Common myeloid progenitor, CD34-positive (primary cell): ENCODE measurements around the gene KRTAP29-1.
A peak's percentile ranks its signal among the peaks of the same experiment; 100 is the strongest.

Experiments used
- CTCF ChIA-PET: fragments of 350-600 bp; sonication (Branson Sonifier 250); formaldehyde crosslinking; loops from one replicate; lab custom pipeline; 2021; ENCODE audit warnings: antibody characterized with exemption; lab: Charles Lee
- POLR2A ChIA-PET: fragments of 350-600 bp; sonication (Branson Sonifier 250); formaldehyde crosslinking; loops from one replicate; lab custom pipeline; 2021; ENCODE audit warnings: antibody characterized with exemption; lab: Charles Lee
- DNase-seq, 3 donors: peaks; one replicate each; pipeline versions ENCODE4 v3.0.0 to v3.0.0-alpha.2; 2013
- H3K27ac ChIP-seq, 2 experiments: 1 replicate in 1 of 2; 2 replicates in 1 of 2; pipeline ENCODE4 v1.7.0; 2013; ENCODE audit warnings: inconsistent platforms in 2 of 2, low read length in 2 of 2, mild to moderate bottlenecking in 2 of 2, low read depth in 1 of 2, moderate library complexity in 1 of 2; ENCODE audit not compliant: severe bottlenecking in 2 of 2, insufficient read depth in 1 of 2, poor library complexity in 1 of 2
- H3K27me3 ChIP-seq, 5 experiments: replicated peaks in 2 of 5; 1 replicate in 3 of 5; 2 replicates in 2 of 5; pipeline versions ENCODE4 v1.6.1 to v1.7.0; 2013; ENCODE audit warnings: low read length in 4 of 5, mild to moderate bottlenecking in 2 of 5, moderate library complexity in 2 of 5, inconsistent platforms in 1 of 5; ENCODE audit not compliant: insufficient read depth in 5 of 5, control insufficient read depth in 4 of 5
- H3K36me3 ChIP-seq, 4 experiments: 1 replicate in 2 of 4; 2 replicates in 2 of 4; pipeline versions ENCODE4 v1.6.1 to v1.7.0; 2013; ENCODE audit warnings: low read length in 3 of 4, control low read depth in 1 of 4, mild to moderate bottlenecking in 1 of 4; ENCODE audit not compliant: control insufficient read depth in 4 of 4, insufficient read depth in 4 of 4
- H3K4me1 ChIP-seq, 4 experiments: 1 replicate in 3 of 4; 2 replicates in 1 of 4; pipeline versions ENCODE4 v1.6.1 to v1.7.1; 2013; ENCODE audit warnings: low read length in 3 of 4, mild to moderate bottlenecking in 3 of 4, control low read depth in 1 of 4, inconsistent platforms in 1 of 4, moderate library complexity in 1 of 4; ENCODE audit not compliant: control insufficient read depth in 4 of 4, insufficient read depth in 4 of 4; ENCODE audit errors: control extremely low read depth in 1 of 4
- H3K4me3 ChIP-seq, 7 experiments: 1 replicate in 4 of 7; 2 replicates in 3 of 7; pipeline versions ENCODE4 v1.5.1 to v1.7.0; 2013; ENCODE audit warnings: mild to moderate bottlenecking in 7 of 7, low read length in 6 of 7, moderate library complexity in 6 of 7, inconsistent platforms in 2 of 7, low read depth in 2 of 7, control low read depth in 1 of 7; ENCODE audit not compliant: insufficient read depth in 4 of 7, control insufficient read depth in 1 of 7; ENCODE audit errors: extremely low read depth in 1 of 7
- H3K9me3 ChIP-seq, 5 experiments: 1 replicate in 4 of 5; 2 replicates in 1 of 5; pipeline versions ENCODE4 v1.6.1 to v1.7.1; 2013; ENCODE audit warnings: low read length in 4 of 5, mild to moderate bottlenecking in 2 of 5, inconsistent platforms in 1 of 5, low read depth in 1 of 5, moderate library complexity in 1 of 5; ENCODE audit not compliant: control insufficient read depth in 4 of 5, insufficient read depth in 2 of 5; ENCODE audit errors: control extremely low read depth in 1 of 5
- WGBS: methylation state at CpG from one replicate; pipeline ENCODE4 v1.1.5; 2013; ENCODE audit not compliant: insufficient coverage; 5-methylcytosine and 5-hydroxymethylcytosine counted together

The KRTAP29-1 gene

DNA sequence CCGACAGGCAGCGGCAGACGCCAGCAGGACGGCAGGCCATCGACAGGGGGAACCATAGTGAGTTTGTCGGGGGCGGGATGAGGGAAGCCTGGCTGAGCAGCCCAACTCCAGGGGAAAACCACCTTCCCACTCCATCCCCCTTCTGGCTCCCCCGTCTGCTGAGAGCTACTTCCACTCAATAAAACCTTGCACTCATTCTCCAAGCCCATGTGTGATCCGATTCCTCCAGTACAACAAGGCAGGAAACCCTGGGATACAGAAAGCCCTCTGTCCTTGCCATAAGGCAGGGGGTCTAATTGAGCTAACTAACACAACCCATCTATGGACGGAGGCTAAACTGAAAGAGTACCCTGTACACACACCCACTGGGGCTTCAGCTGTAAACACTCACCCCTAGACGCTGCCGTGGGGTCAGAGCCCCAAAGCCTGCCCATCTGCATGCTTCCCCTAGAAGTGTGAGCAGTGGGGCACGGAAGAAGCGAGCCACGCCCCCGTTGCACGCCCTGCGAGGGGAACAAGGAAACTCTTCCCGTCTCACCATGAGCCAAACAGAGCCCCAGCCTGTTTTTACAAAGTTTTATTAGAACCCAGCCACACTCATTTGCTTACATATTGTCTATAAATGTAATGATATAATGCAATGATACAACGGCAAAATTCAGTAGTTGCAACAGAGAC, 4.1 kb downstream of the KRTAP29-1 start:
- no peak for DNase-seq
- POLR2A ChIA-PET: no interaction called here
- H3K27me3 ChIP-seq: no peaks in the 10 kb centered on the region
- CTCF ChIA-PET: interaction anchor here (0.7 kb wide), 1 partner anchor 10 kb away, joined by 3 read pairs; no protein-coding TSS in a partner anchor
- no peak overlapping the region for H3K27ac ChIP-seq
- H3K4me1 ChIP-seq: peaks cover 0 to 19% (median 3%) of the 10 kb centered on the region in 4 experiments
- H3K9me3 ChIP-seq: no peaks in the 10 kb centered on the region
- no peaks in the 10 kb centered on the region for H3K36me3 ChIP-seq
- no peak overlapping the region for H3K4me3 ChIP-seq
- WGBS: 93% methylated on average over 16 of the region's 20 CpGs

DNA sequence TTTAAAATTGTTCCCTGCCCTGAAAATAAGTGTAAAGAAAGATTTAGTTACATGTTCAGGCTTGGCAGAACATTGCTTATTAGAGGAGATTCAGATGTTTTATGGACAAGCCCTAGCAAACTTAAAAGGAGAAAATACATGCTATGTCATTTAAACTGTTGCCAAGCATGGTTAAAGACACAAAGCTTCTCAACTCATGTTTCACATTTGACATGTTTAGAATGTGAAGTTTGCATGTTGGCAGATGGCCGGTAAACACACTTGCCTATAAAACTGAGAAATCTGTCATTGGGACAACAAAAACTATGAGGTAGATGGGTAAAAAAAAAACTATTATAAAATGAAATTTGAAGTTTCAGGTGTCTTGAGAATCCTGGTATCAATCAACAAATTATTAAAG, 5.8 kb downstream of the KRTAP29-1 start:
- no peak overlapping the region for H3K27ac ChIP-seq
- H3K4me1 ChIP-seq: peaks cover 0 to 7% (median 2%) of the 10 kb centered on the region in 4 experiments
- H3K36me3 ChIP-seq: no peaks in the 10 kb centered on the region
- CTCF ChIA-PET: no interaction called here
- H3K27me3 ChIP-seq: no peaks in the 10 kb centered on the region
- 100% methylated on average over 1 of the region's 1 CpG for WGBS
- DNase-seq: no peak
- H3K9me3 ChIP-seq: no peaks in the 10 kb centered on the region
- no peak overlapping the region for H3K4me3 ChIP-seq
- POLR2A ChIA-PET: no interaction called here

DNA sequence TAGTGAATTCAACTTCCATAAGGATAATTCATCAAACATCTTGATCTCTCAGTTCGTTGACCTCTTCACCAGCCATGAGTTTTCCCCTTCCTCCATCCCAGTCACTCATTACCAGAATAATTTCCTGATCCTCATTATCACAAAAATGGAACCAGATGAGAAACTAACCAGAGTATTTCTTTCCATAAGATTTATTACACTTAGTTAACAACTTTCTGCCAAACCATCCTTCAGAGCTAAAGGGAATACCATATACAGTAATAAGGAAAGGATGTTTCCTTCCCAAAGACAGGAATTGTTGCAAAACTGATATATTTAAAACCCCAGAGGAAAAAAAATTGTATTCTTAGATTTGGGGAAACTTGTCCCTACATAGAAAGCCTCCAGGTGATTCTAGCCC, 8.6 kb downstream of the KRTAP29-1 start:
- Histone ChIP-seq H3K27me3 (no peaks in the 10 kb centered on the region), H3K4me1 (no peaks in the 10 kb centered on the region), H3K36me3 (no peaks in the 10 kb centered on the region), H3K4me3 (no peak overlapping the region), H3K9me3 (no peaks in the 10 kb centered on the region), H3K27ac (no peak overlapping the region)
- WGBS: 77% methylated on average over 1 of the region's 1 CpG
- ChIA-PET CTCF (no interaction called here), POLR2A (no interaction called here)
- no peak for DNase-seq

DNA sequence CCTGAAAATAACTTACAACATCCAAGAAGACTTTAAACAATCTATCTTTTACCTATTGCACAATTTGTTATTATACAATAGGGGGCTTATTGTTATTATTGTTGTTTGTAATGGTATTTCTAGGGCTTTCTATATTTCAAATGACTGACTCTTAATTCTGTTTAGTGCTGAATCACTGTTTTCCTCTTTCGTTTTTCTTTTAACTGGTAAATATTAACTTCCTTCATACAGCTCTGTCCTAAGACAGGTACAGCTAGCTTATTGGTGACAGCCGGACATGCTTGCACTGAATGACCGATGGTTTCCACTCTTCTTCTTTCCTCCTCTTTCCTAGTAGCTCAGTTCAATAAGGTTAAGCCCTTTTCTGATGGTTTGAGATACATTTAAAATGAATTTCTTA, 15.6 kb downstream of the KRTAP29-1 start:
- no peak overlapping the region for H3K27ac ChIP-seq
- ChIA-PET POLR2A (no interaction called here), CTCF (no interaction called here)
- no peaks in the 10 kb centered on the region for H3K9me3 ChIP-seq
- DNase-seq: peak in 2 of 3 donors; percentile 20 to 45
- no peaks in the 10 kb centered on the region for H3K36me3 ChIP-seq
- H3K4me1 ChIP-seq: peaks cover 0 to 32% (median 8%) of the 10 kb centered on the region in 4 experiments
- 0% methylated on average over 1 of the region's 3 CpGs for WGBS
- no peaks in the 10 kb centered on the region for H3K27me3 ChIP-seq
- no peak overlapping the region for H3K4me3 ChIP-seq

DNA sequence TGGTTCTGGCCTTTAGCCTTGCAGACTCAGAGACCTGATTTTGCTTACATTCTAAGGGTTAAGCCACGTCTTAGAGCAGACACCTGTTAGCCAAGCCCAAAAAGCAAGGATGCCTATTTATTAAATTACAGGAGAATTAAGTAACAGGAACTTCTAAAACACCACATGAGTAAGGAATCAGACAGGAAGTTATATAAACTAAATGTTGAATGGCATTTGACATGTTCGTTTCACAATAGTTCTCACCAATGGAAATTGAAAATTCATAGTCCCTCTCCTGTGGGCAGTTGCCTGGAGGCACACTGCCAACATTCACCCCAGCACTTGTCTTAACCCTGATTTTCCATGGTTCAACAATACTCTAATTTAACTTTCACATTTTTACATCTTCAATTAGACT, 18.1 kb downstream of the KRTAP29-1 start:
- peak in 2 of 3 donors; percentile 56 to 75 for DNase-seq
- H3K36me3 ChIP-seq: no peaks in the 10 kb centered on the region
- H3K27ac ChIP-seq: no peak overlapping the region
- peak overlapping the region in 1 of 7 experiments; percentile 17 for H3K4me3 ChIP-seq
- ChIA-PET CTCF (no interaction called here), POLR2A (no interaction called here)
- peaks cover 0 to 32% (median 8%) of the 10 kb centered on the region in 4 experiments for H3K4me1 ChIP-seq
- H3K9me3 ChIP-seq: no peaks in the 10 kb centered on the region
- H3K27me3 ChIP-seq: no peaks in the 10 kb centered on the region
- 0% methylated on average over 1 of the region's 2 CpGs for WGBS

DNA sequence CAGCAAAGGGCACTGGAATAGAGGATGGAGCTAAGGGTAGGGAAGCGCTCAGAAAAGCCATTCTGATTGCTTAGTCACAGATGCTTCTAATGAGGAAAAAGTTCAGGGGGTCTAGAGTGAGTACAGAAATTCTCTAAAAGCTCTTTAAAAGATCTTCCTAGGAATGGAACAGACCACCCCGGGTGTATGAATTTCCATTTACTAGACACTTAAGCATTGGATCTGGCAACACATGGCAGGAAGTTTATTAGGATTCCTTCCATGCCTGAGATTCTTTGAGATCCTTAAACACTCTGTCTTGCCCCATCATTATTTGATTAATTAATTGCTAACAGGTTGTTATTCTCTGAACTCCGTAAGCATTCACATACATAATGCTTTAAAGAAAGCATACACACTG, 18.6 kb downstream of the KRTAP29-1 start:
- POLR2A ChIA-PET: no interaction called here

DNA sequence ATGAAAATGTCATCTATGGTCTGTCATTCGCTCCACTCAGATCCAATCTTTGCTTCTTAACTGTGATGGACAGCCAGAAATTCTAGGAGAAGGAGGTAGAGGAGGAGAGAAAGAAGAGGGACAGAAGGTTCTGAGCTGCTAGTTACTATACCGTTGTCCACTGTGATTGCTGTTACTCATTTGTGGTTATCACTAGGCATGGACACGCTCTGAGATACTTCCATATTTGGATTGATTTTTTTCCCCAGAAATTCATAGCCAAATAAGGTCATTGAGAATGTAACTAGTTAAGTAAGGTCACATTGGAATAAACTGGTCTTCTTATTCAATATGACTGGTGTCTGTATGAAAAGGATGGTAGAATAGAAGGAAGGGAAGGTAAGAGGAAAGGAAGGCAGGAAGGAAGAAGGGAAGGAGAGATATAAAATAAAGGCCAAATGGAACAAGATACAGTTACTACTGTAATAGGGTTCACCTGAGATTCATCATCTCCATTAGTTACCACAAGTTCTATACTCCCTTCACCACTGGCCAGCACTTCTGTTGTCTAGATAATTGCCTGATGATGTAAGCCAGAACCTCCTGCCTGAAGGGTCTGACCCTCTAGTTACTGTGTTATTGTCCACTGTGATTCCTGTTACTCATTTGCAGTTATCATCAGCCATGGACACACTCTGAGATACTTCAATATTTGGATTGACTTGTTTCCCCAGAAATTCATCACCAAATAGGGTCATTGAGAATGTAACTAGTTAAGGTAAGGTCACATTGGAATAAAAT, 24.3 kb downstream of the KRTAP29-1 start:
- 100% methylated on average over 3 of the region's 3 CpGs for WGBS

More for the DNA sequence above, 18.6 kb downstream of the KRTAP29-1 start:
- H3K4me3 ChIP-seq: peak overlapping the region in 1 of 7 experiments; percentile 17
- no peak for DNase-seq
- no peaks in the 10 kb centered on the region for H3K27me3 ChIP-seq
- no peaks in the 10 kb centered on the region for H3K9me3 ChIP-seq
- H3K27ac ChIP-seq: no peak overlapping the region
- H3K4me1 ChIP-seq: peaks cover 0 to 32% (median 8%) of the 10 kb centered on the region in 4 experiments
- CTCF ChIA-PET: no interaction called here
- 67% methylated on average over 1 of the region's 3 CpGs for WGBS
- H3K36me3 ChIP-seq: no peaks in the 10 kb centered on the region

More for the DNA sequence above, 24.3 kb downstream of the KRTAP29-1 start:
- ChIA-PET CTCF (no interaction called here), POLR2A (no interaction called here)
- peaks cover 0 to 3% (median 0%) of the 10 kb centered on the region in 5 experiments for H3K27me3 ChIP-seq
- H3K4me3 ChIP-seq: no peak overlapping the region
- no peak overlapping the region for H3K27ac ChIP-seq
- H3K9me3 ChIP-seq: no peaks in the 10 kb centered on the region
- no peak for DNase-seq
- no peaks in the 10 kb centered on the region for H3K36me3 ChIP-seq
- no peaks in the 10 kb centered on the region for H3K4me1 ChIP-seq
